Keratinocyte (primary cell): ENCODE data around the gene HLA-C. TPM values are rescaled to one million over a fixed set of nuclear protein-coding genes. Genes with fewer than 3 reads are reported as not detected.

Source experiments
- DNase-seq: peaks from one replicate; pipeline ENCODE4 v3.0.0-alpha.2; 2011; ENCODE audit warnings: low read depth, missing footprints, low spot score
- FAIRE-seq: peaks from 2 replicates; lab custom pipeline; 2011; peaks lifted over from hg19 to GRCh38; lab: Jason Lieb, UNC
- H2AFZ ChIP-seq: 2 replicates; pipeline ENCODE4 v1.6.0; 2012; ENCODE audit warnings: low read length, control low read depth, inconsistent platforms; ENCODE audit not compliant: control insufficient read depth
- H3K27ac ChIP-seq: 2 replicates; pipeline ENCODE4 v1.5.1; 2011; ENCODE audit warnings: low read length; ENCODE audit not compliant: control insufficient read depth, insufficient read depth
- H3K27me3 ChIP-seq: 3 replicates; pipeline ENCODE4 v1.6.0; 2011; ENCODE audit warnings: low read length; ENCODE audit not compliant: control insufficient read depth, insufficient read depth; ENCODE audit errors: extremely low read depth
- H3K36me3 ChIP-seq, 2 experiments: 2 replicates in 1 of 2; 3 replicates in 1 of 2; pipeline ENCODE4 v1.5.1; 2011; ENCODE audit warnings: low read length in 2 of 2, mild to moderate bottlenecking in 1 of 2; ENCODE audit not compliant: control insufficient read depth in 2 of 2, insufficient read depth in 2 of 2; ENCODE audit errors: extremely low read depth in 1 of 2
- H3K4me1 ChIP-seq: 3 replicates; pipeline ENCODE4 v1.5.1; 2011; ENCODE audit warnings: low read length; ENCODE audit not compliant: control insufficient read depth, insufficient read depth; ENCODE audit errors: extremely low read depth
- H3K4me2 ChIP-seq: 3 replicates; pipeline ENCODE4 v1.6.0; 2011; ENCODE audit warnings: low read depth, low read length; ENCODE audit not compliant: control insufficient read depth, insufficient read depth; ENCODE audit errors: extremely low read depth
- H3K4me3 ChIP-seq, 3 experiments: fragments of 200-600 bp in 1 of 3; sonication (generic) in 1 of 3; 2 replicates in 2 of 3; 3 replicates in 1 of 3; pipeline ENCODE4 v1.5.1; 2011 to 2016; ENCODE audit warnings: low read length in 3 of 3, mild to moderate bottlenecking in 3 of 3, control low read depth in 2 of 3, inconsistent platforms in 1 of 3, low read depth in 1 of 3, mixed read lengths in 1 of 3, mixed run types in 1 of 3, moderate library complexity in 1 of 3; ENCODE audit not compliant: control insufficient read depth in 2 of 3, insufficient read depth in 2 of 3; ENCODE audit errors: extremely low read depth in 1 of 3
- H3K79me2 ChIP-seq: 2 replicates; pipeline ENCODE4 v1.6.0; 2012; ENCODE audit warnings: low read length; ENCODE audit not compliant: control insufficient read depth, insufficient read depth
- H3K9ac ChIP-seq: 3 replicates; pipeline ENCODE4 v1.6.0; 2011; ENCODE audit warnings: low read length; ENCODE audit not compliant: control insufficient read depth, insufficient read depth; ENCODE audit errors: extremely low read depth
- H3K9me1 ChIP-seq: 3 replicates; pipeline ENCODE4 v1.6.0; 2011; ENCODE audit warnings: low read length; ENCODE audit not compliant: control insufficient read depth, insufficient read depth; ENCODE audit errors: extremely low read depth
- H3K9me3 ChIP-seq: 2 replicates; pipeline ENCODE4 v1.5.1; 2012; ENCODE audit warnings: low read depth, low read length; ENCODE audit not compliant: control insufficient read depth
- H4K20me1 ChIP-seq: 3 replicates; pipeline ENCODE4 v1.6.0; 2011; ENCODE audit warnings: low read length; ENCODE audit not compliant: control insufficient read depth, insufficient read depth; ENCODE audit errors: extremely low read depth
- CTCF ChIP-seq, 3 experiments: IDR thresholded peaks in 1 of 3; conservative IDR thresholded peaks in 1 of 3; optimal IDR thresholded peaks in 1 of 3; 2 replicates in 2 of 3; 3 replicates in 1 of 3; pipeline versions ENCODE3 to v1.5.1; 2011; ENCODE audit warnings: low read length in 3 of 3, mild to moderate bottlenecking in 3 of 3, moderate library complexity in 2 of 3, control low read depth in 1 of 3, inconsistent platforms in 1 of 3; ENCODE audit not compliant: insufficient read depth in 2 of 3; ENCODE audit errors: extremely low read depth in 1 of 3
- EZH2 ChIP-seq: IDR thresholded peaks from one replicate; pipeline ENCODE4 v1.6.1; 2012; ENCODE audit warnings: inconsistent platforms, mild to moderate bottlenecking, low read length, moderate library complexity
- dilution Hi-C: fragments of 300-500 bp; cut with MboI; formaldehyde crosslinking; loops from one replicate; pipeline ENCODE4 v1.7.0; 2020; ENCODE audit warnings: low sequenced_read_pairs; ENCODE audit not compliant: extremely low pct_ligation_motif_present
- polyA plus RNA-seq, 5 experiments: library from polyadenylated mRNA; depleted of rRNA in 3 of 5; stranded (reverse) in 3 of 5; stranded (forward) in 1 of 5; unstranded in 1 of 5; fragments of >200 nt; gene quantifications; 1 replicate in 1 of 5; 2 replicates in 3 of 5; 3 replicates in 1 of 5; pipeline versions ENCODE4 v1.2.1 to v1.2.3, GENCODE V29; 2011 to 2012; ENCODE audit warnings: missing spikeins in 2 of 5, low read depth in 1 of 5, low replicate concordance in 1 of 5
- small RNA-seq, 3 experiments: library from RNA; depleted of rRNA; stranded (forward); fragments of <200 nt; gene quantifications; one replicate each; pipeline ENCODE3, GENCODE V24; 2012; ENCODE audit warnings: low read depth in 3 of 3, low replicate concordance in 1 of 3; ENCODE audit not compliant: insufficient read length in 3 of 3

Gene HLA-C
- polyA plus RNA-seq, 1 donor (not counting 4 experiments of a cell fraction or from before 2014, with no cell fraction given): 330 TPM

GRCh38 chr6:31222496-31222895, 49.4 kb downstream of the HLA-C start:
- Histone ChIP-seq H3K9me1 (no peaks in the 10 kb centered on the region), H2AFZ (no peak overlapping the region), H3K79me2 (no peaks in the 10 kb centered on the region), H3K9me3 (no peaks in the 10 kb centered on the region), H4K20me1 (no peaks in the 10 kb centered on the region), H3K36me3 (no peaks in the 10 kb centered on the region), H3K9ac (no peak overlapping the region), H3K27ac (no peak overlapping the region), H3K4me2 (no peak overlapping the region), H3K4me1 (no peaks in the 10 kb centered on the region), H3K27me3 (no peaks in the 10 kb centered on the region), H3K4me3 (no peak overlapping the region)
- dilution Hi-C loops: no loop called here
- TF ChIP-seq EZH2 (no peak), CTCF (optimal IDR thresholded peaks at IDR 0.05 in 1 of 3, IDR thresholded peaks at IDR 0.05 in 1 of 3, conservative IDR thresholded peaks at IDR 0.05 in 1 of 3; ENCODE audit: extremely low read depth in 1 of 3, insufficient read depth in 2 of 3, low read length in 3 of 3) (no peak)
- DNase-seq (no peak), FAIRE-seq (no peak)

Small RNAs within 50 kb of the gene (small RNA-seq; reads per million reads assigned to genes)
- 0 reads per million in 3 experiments for gene AL662844.1

Other genes starting within 250 kb of the HLA-C start
- 0.08 to 0.35 TPM (median 0.30 TPM) in 3 replicates for gene C6orf15, start 159.5 kb downstream of the HLA-C start, polyA plus RNA-seq
- 3.6 to 9.4 TPM (median 5.7 TPM) in 3 replicates for gene PSORS1C1, start 157.3 kb downstream of the HLA-C start, polyA plus RNA-seq
- 4.0 to 8.3 TPM (median 5.0 TPM) in 3 replicates for gene CDSN, start 151.6 kb downstream of the HLA-C start, polyA plus RNA-seq
- not detected in 3 replicates for gene PSORS1C2, start 133.0 kb downstream of the HLA-C start, polyA plus RNA-seq
- gene CCHCR1, start 114.3 kb downstream of the HLA-C start, polyA plus RNA-seq: 7.0 to 8.4 TPM (median 7.5 TPM) in 3 replicates
- gene TCF19, start 113.5 kb downstream of the HLA-C start, polyA plus RNA-seq: 2.5 to 9.4 TPM (median 7.4 TPM) in 3 replicates
- 1.0 to 1.6 TPM (median 1.6 TPM) in 3 replicates for gene POU5F1, start 101.4 kb downstream of the HLA-C start, polyA plus RNA-seq
- 265 to 656 TPM (median 312 TPM) in 3 replicates for gene HLA-B, start 85.1 kb upstream of the HLA-C start, polyA plus RNA-seq
- gene MICA, start 131.5 kb upstream of the HLA-C start, polyA plus RNA-seq: 59.9 to 81.8 TPM (median 67.7 TPM) in 3 replicates
- gene MICB, start 226.1 kb upstream of the HLA-C start, polyA plus RNA-seq: 6.0 to 18.1 TPM (median 8.6 TPM) in 3 replicates